HepG2 (cell line): ENCODE measurements around the gene RREB1.

ENCODE experiments used
- CREB1 ChIP-seq, 2 experiments: fragments of 450-650 bp in 1 of 2; IDR thresholded peaks; 2 replicates each; pipeline ENCODE4 v1.6.1; 2016 to 2017; ENCODE audit warnings: control low read depth in 1 of 2, mild to moderate bottlenecking in 1 of 2, missing compliant biosample characterization in 1 of 2, missing genetic modification characterization in 1 of 2
- CREM ChIP-seq, 2 experiments: sonication (generic) in 1 of 2; formaldehyde crosslinking in 1 of 2; IDR thresholded peaks; 2 replicates each; pipeline versions ENCODE4 v1.4.0 to v1.6.1; 2016 to 2020; ENCODE audit warnings: antibody characterized with exemption in 1 of 2, mild to moderate bottlenecking in 1 of 2, missing genetic modification reagents in 1 of 2
- FOXJ3 ChIP-seq: sonication (generic); formaldehyde crosslinking; IDR thresholded peaks from 2 replicates; pipeline ENCODE4 v1.4.0; 2020; ENCODE audit warnings: missing genetic modification reagents, mild to moderate bottlenecking, borderline replicate concordance
- RNF2 ChIP-seq: fragments of 450-650 bp; conservative IDR thresholded peaks from 2 replicates; pipeline ENCODE4 v1.6.1; 2016; ENCODE audit warnings: low read depth
- SMARCE1 ChIP-seq: fragments of 450-650 bp; IDR thresholded peaks from 2 replicates; pipeline ENCODE4 v1.6.1; 2017; ENCODE audit warnings: borderline replicate concordance
- ZC3H4 ChIP-seq: sonication (generic); formaldehyde crosslinking; IDR thresholded peaks from 2 replicates; pipeline ENCODE4 v1.4.0; 2020; ENCODE audit warnings: missing genetic modification reagents, borderline replicate concordance
- ZZZ3 ChIP-seq: sonication (generic); formaldehyde crosslinking; IDR thresholded peaks from 2 replicates; pipeline ENCODE4 v1.4.0; 2020; ENCODE audit warnings: missing genetic modification reagents, mild to moderate bottlenecking, borderline replicate concordance
- TF ChIP-seq, protein P1 (sequence below): IDR thresholded peaks from 2 replicates; pipeline ENCODE4 v1.6.1; 2016; ENCODE audit warnings: mild to moderate bottlenecking
- TF ChIP-seq, protein P2 (sequence below): sonication (generic); formaldehyde crosslinking; IDR thresholded peaks from 2 replicates; pipeline ENCODE4 v1.4.0; 2020; ENCODE audit warnings: missing genetic modification reagents
- TF ChIP-seq, protein P3 (sequence below): sonication (generic); formaldehyde crosslinking; IDR thresholded peaks from 2 replicates; pipeline ENCODE4 v1.8.1; 2022; ENCODE audit warnings: low read depth, mild to moderate bottlenecking, missing genetic modification reagents
- TF ChIP-seq, protein P4 (sequence below): sonication (generic); formaldehyde crosslinking; IDR thresholded peaks from 2 replicates; pipeline ENCODE4 v1.8.1; 2023; ENCODE audit warnings: mild to moderate bottlenecking, inconsistent platforms, moderate library complexity, missing genetic modification reagents, borderline replicate concordance

DNA sequence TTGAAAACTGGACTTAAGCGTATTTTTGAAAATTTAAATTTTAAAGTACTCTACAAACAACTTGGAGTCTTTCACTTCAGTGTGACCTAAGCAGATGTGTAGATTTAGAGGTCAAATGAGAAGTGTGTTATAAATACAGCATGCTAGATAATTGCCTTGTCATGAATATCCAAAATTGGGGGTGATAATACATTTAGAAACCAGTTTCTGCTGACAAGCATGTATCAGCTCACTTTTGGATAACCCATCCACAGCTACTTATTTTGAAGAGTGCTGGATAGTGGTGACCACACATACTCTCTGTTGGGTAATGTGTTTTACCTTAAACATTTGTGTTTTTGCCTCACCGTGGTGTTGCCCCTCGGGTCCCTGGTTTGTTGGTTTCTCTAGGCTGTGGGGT is 14.9 kb downstream of the RREB1 start:
- TF ChIP-seq, protein P1, sequence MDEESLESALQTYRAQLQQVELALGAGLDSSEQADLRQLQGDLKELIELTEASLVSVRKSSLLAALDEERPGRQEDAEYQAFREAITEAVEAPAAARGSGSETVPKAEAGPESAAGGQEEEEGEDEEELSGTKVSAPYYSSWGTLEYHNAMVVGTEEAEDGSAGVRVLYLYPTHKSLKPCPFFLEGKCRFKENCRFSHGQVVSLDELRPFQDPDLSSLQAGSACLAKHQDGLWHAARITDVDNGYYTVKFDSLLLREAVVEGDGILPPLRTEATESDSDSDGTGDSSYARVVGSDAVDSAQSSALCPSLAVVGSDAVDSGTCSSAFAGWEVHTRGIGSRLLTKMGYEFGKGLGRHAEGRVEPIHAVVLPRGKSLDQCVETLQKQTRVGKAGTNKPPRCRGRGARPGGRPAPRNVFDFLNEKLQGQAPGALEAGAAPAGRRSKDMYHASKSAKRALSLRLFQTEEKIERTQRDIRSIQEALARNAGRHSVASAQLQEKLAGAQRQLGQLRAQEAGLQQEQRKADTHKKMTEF (CRISPR knock-in tag) = no peak
- TF ChIP-seq FOXJ3 (CRISPR knock-in tag) = no peak
- no peak for TF ChIP-seq CREB1 (IDR thresholded peaks at IDR 0.05)
- no peak for TF ChIP-seq CREB1 (CRISPR knock-in tag; IDR thresholded peaks at IDR 0.05)
- TF ChIP-seq, protein P2, sequence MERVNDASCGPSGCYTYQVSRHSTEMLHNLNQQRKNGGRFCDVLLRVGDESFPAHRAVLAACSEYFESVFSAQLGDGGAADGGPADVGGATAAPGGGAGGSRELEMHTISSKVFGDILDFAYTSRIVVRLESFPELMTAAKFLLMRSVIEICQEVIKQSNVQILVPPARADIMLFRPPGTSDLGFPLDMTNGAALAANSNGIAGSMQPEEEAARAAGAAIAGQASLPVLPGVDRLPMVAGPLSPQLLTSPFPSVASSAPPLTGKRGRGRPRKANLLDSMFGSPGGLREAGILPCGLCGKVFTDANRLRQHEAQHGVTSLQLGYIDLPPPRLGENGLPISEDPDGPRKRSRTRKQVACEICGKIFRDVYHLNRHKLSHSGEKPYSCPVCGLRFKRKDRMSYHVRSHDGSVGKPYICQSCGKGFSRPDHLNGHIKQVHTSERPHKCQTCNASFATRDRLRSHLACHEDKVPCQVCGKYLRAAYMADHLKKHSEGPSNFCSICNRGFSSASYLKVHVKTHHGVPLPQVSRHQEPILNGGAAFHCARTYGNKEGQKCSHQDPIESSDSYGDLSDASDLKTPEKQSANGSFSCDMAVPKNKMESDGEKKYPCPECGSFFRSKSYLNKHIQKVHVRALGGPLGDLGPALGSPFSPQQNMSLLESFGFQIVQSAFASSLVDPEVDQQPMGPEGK (CRISPR knock-in tag) = no peak
- no peak for TF ChIP-seq SMARCE1
- no peak for TF ChIP-seq CREM (IDR thresholded peaks at IDR 0.05)
- no peak for TF ChIP-seq CREM (CRISPR knock-in tag; IDR thresholded peaks at IDR 0.05)
- TF ChIP-seq, protein P3, sequence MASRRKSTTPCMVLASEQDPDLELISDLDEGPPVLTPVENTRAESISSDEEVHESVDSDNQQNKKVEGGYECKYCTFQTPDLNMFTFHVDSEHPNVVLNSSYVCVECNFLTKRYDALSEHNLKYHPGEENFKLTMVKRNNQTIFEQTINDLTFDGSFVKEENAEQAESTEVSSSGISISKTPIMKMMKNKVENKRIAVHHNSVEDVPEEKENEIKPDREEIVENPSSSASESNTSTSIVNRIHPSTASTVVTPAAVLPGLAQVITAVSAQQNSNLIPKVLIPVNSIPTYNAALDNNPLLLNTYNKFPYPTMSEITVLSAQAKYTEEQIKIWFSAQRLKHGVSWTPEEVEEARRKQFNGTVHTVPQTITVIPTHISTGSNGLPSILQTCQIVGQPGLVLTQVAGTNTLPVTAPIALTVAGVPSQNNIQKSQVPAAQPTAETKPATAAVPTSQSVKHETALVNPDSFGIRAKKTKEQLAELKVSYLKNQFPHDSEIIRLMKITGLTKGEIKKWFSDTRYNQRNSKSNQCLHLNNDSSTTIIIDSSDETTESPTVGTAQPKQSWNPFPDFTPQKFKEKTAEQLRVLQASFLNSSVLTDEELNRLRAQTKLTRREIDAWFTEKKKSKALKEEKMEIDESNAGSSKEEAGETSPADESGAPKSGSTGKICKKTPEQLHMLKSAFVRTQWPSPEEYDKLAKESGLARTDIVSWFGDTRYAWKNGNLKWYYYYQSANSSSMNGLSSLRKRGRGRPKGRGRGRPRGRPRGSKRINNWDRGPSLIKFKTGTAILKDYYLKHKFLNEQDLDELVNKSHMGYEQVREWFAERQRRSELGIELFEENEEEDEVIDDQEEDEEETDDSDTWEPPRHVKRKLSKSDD (CRISPR knock-in tag) = no peak
- no peak for TF ChIP-seq ZC3H4 (CRISPR knock-in tag)
- TF ChIP-seq ZZZ3 (CRISPR knock-in tag) = no peak
- TF ChIP-seq, protein P4, sequence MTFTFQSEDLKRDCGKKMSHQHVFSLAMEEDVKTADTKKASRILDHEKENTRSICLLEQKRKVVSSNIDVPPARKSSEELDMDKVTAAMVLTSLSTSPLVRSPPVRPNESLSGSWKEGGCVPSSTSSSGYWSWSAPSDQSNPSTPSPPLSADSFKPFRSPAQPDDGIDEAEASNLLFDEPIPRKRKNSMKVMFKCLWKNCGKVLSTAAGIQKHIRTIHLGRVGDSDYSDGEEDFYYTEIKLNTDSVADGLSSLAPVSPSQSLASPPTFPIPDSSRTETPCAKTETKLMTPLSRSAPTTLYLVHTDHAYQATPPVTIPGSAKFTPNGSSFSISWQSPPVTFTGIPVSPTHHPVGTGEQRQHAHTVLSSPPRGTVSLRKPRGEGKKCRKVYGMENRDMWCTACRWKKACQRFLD (CRISPR knock-in tag) = no peak
- TF ChIP-seq RNF2 = no peak
